Esophagus squamous epithelium (tissue), 5 donors: ENCODE results near the gene PHLDA2. TPM values are rescaled to one million over a fixed set of nuclear protein-coding genes. Genes with fewer than 3 reads are reported as not detected.

Source experiments
- DNase-seq: peaks from one replicate; lab custom pipeline; 2025; lab: John Stamatoyannopoulos, UW
- H3K27ac ChIP-seq, 4 donors: fragments of 200-600 bp; sonication (generic); one replicate each; pipeline ENCODE4 v1.5.1; 2016 to 2019; ENCODE audit warnings: mild to moderate bottlenecking in 1 of 4
- H3K27me3 ChIP-seq, 4 donors: fragments of 200-600 bp; sonication (generic); 1 replicate in 3 of 4; 2 replicates in 1 of 4; pipeline versions ENCODE4 v1.5.1 to v1.6.0; 2017 to 2021; ENCODE audit warnings: antibody characterized with exemption in 1 of 4
- H3K36me3 ChIP-seq, 3 donors: fragments of 200-600 bp; sonication (generic); one replicate each; pipeline ENCODE4 v1.5.1; 2016 to 2019
- H3K4me1 ChIP-seq, 3 donors: fragments of 200-600 bp; sonication (generic); one replicate each; pipeline ENCODE4 v1.5.1; 2017 to 2019
- H3K4me3 ChIP-seq, 4 donors: fragments of 200-600 bp; sonication (generic); 1 replicate in 3 of 4; 2 replicates in 1 of 4; pipeline ENCODE4 v1.5.1; 2016 to 2019; ENCODE audit warnings: mild to moderate bottlenecking in 2 of 4, moderate library complexity in 1 of 4
- H3K9me3 ChIP-seq, 3 donors: fragments of 200-600 bp; sonication (generic); one replicate each; pipeline ENCODE4 v1.5.1; 2016 to 2019
- CTCF ChIP-seq, 6 experiments: fragments of 450-650 bp in 4 of 6; fragments of 200-600 bp in 2 of 6; sonication (generic) in 2 of 6; IDR thresholded peaks; one replicate each; pipeline ENCODE4 v1.5.1; 2016 to 2019; ENCODE audit warnings: antibody characterized with exemption in 6 of 6, mild to moderate bottlenecking in 4 of 6, moderate library complexity in 4 of 6
- POLR2A ChIP-seq, 4 donors: fragments of 450-650 bp; IDR thresholded peaks; one replicate each; pipeline ENCODE4 v1.6.1; 2017; ENCODE audit warnings: antibody characterized with exemption in 4 of 4, mild to moderate bottlenecking in 4 of 4, moderate library complexity in 3 of 4
- WGBS, 2 donors: methylation state at CpG; one replicate each; pipeline ENCODE4 v1.1.5; 2018; 5-methylcytosine and 5-hydroxymethylcytosine counted together
- intact Hi-C: fragments of 100-400 bp; cut with DNase I; formaldehyde crosslinking; loops from one replicate; pipeline ENCODE4 v1.15.0; 2022
- total RNA-seq, 4 donors: library from RNA; depleted of rRNA; stranded (reverse); fragments of >200 nt; gene quantifications; one replicate each; pipeline ENCODE4 v1.1.0, GENCODE V29; 2016
- donor health status: DM: yes; HTN: yes; CAD: no.

PHLDA2 gene
- total RNA-seq, 4 donors from 2014 or later: 10.2 to 39.2 (median 22.5) TPM

GRCh38 chr11:2931771-2932738 is 2.8 kb upstream of the PHLDA2 start:
- H3K27me3 ChIP-seq: peaks cover 0 to 37% (median 0%) of the 10 kb centered on the region in 4 donors
- no peak overlapping the region for H3K4me3 ChIP-seq
- WGBS, 2 donors: 67 to 69% methylated on average over 7 to 8 of the region's 13 CpGs
- peaks cover 33 to 63% (median 35%) of the 10 kb centered on the region in 3 donors for H3K4me1 ChIP-seq
- no peak for TF ChIP-seq POLR2A (IDR thresholded peaks at IDR 0.05)
- TF ChIP-seq CTCF (IDR thresholded peaks at IDR 0.05): no peak
- no peaks in the 10 kb centered on the region for H3K36me3 ChIP-seq
- intact Hi-C loops: no loop called here
- no peak for DNase-seq
- H3K9me3 ChIP-seq: no peaks in the 10 kb centered on the region
- peak overlapping the region; percentile 67 to 81 (median 74) for H3K27ac ChIP-seq

- no peaks in the 10 kb centered on the region for H3K36me3 ChIP-seq
- no peak overlapping the region for H3K4me3 ChIP-seq
- H3K27me3 ChIP-seq: peaks cover 0 to 37% (median 0%) of the 10 kb centered on the region in 4 donors
- no peaks in the 10 kb centered on the region for H3K9me3 ChIP-seq
- WGBS, 2 donors: 33 to 49% methylated on average over 1 to 3 of the region's 4 CpGs
- intact Hi-C loops: no loop called here
- no peak for DNase-seq
- TF ChIP-seq CTCF (IDR thresholded peaks at IDR 0.05) (no peak), POLR2A (IDR thresholded peaks at IDR 0.05) (no peak)
- peaks cover 33 to 67% (median 35%) of the 10 kb centered on the region in 3 donors for H3K4me1 ChIP-seq
- H3K27ac ChIP-seq: no peak overlapping the region
Measured at GRCh38 chr11:2931420-2931746, 2.2 kb upstream of the PHLDA2 start.

GRCh38 chr11:2930704-2931419 is 1.6 kb upstream of the PHLDA2 start:
- DNase-seq: no peak
- Histone ChIP-seq H3K27ac (peak overlapping the region; percentile 81 to 93 (median 88)), H3K9me3 (no peaks in the 10 kb centered on the region), H3K4me3 (peak overlapping the region; percentile 50 to 79 (median 69)), H3K27me3 (peaks cover 0 to 37% (median 0%) of the 10 kb centered on the region in 4 donors), H3K4me1 (peaks cover 33 to 67% (median 35%) of the 10 kb centered on the region in 3 donors), H3K36me3 (no peaks in the 10 kb centered on the region)
- intact Hi-C loops: no loop called here
- WGBS, 2 donors: 0% methylated on average over 1 of the region's 21 CpGs; no CpG with 5 or more reads in 1 of the 2 donors
- TF ChIP-seq POLR2A (IDR thresholded peaks at IDR 0.05) (no peak), CTCF (IDR thresholded peaks at IDR 0.05) (peak; percentile 57 to 90 (median 72))

- H3K4me3 ChIP-seq: peak overlapping the region; percentile 50 to 79 (median 69)
- no peak for DNase-seq
- H3K27ac ChIP-seq: peak overlapping the region; percentile 81 to 93 (median 88)
- H3K36me3 ChIP-seq: no peaks in the 10 kb centered on the region
- H3K4me1 ChIP-seq: peaks cover 33 to 67% (median 35%) of the 10 kb centered on the region in 3 donors
- no CpG with 5 or more reads among the region's 47 CpGs for WGBS, 2 donors
- intact Hi-C loops: no loop called here
- H3K27me3 ChIP-seq: peaks cover 0 to 37% (median 0%) of the 10 kb centered on the region in 4 donors
- H3K9me3 ChIP-seq: no peaks in the 10 kb centered on the region
- TF ChIP-seq CTCF (IDR thresholded peaks at IDR 0.05): no peak
Measured at GRCh38 chr11:2929950-2930703, 907 bp upstream of the PHLDA2 start.
